Measurements from ENCODE around the gene ACSS1.

The ACSS1 gene

DNA sequence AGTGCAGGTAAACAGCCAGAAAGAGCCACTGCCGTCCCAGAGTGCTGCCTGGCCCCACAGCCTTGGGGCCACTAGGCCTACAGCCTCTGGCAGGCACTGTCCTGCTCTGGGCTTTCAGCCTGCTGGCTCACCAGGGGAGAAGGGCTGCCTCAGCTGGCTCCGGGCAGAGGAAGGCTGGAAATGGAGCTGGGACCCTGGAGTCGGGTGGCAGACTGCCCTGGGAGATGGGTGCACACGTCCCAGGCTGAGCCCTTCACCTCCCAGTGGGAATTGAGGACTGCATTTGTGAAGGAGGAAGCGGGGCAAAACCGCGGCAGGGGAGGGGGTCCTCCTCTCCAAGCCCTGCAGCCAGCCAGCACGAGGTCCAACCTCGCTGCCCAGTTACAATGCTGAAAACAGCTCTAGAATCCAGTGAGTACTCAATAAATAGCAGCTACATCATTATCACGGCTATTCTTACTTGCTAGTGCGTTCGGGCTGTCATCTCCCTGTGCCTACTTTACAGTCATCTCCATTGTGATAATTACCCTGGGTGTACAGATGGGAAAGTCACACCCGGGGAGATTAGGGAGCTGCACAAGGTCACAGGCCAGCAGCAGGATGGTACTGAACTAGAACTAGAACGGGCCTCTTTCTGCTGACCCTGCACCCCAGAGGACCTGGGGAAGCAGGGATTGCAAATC, 13.1 kb downstream of the ACSS1 start:
- Histone ChIP-seq H3K9ac (ENCODE audit: insufficient read length, low read depth) (no peak overlapping the region), H3K9me3 (ENCODE audit: insufficient read depth, low read length) (no peaks in the 10 kb centered on the region), H3K27me3 (ENCODE audit: insufficient read depth, insufficient read length) (no peaks in the 10 kb centered on the region), H3K4me1 (ENCODE audit: insufficient read depth, insufficient read length) (no peaks in the 10 kb centered on the region), H3K36me3 (ENCODE audit: insufficient read depth, insufficient read length, low read length) (no peaks in the 10 kb centered on the region), H3K4me3 (ENCODE audit: insufficient read length, low read depth) (no peak overlapping the region)
- no peak for TF ChIP-seq ZNF274 (IDR thresholded peaks at IDR 0.05; ENCODE audit: low read depth, low read length)
- no peak for TF ChIP-seq YY1 (IDR thresholded peaks at IDR 0.05; ENCODE audit: insufficient read depth, insufficient read length)
- no peak for TF ChIP-seq SUZ12 (IDR thresholded peaks at IDR 0.05; ENCODE audit: extremely low read depth, insufficient read depth, insufficient read length)
- DNase-seq (ENCODE audit: low read depth, low spot score) = no peak

DNA sequence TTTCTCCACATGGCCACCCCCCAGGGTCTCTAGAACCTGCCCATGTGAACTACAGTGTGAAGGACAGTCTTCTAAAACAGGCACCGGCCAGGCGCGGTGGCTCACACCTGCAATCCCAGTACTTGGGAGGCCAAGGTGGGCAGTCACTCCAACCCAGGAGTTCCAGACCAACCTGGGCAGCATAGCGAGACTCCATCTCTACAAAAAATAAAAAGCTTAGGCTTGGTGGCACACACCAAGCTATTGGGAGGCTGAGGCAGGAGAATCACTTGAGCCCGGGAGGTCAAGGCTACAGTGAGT, 13.7 kb downstream of the ACSS1 start:
- Histone ChIP-seq H3K9me3 (ENCODE audit: insufficient read depth, low read length) (no peaks in the 10 kb centered on the region), H3K27me3 (ENCODE audit: insufficient read depth, insufficient read length) (no peaks in the 10 kb centered on the region), H3K9ac (ENCODE audit: insufficient read length, low read depth) (no peak overlapping the region), H3K36me3 (ENCODE audit: insufficient read depth, insufficient read length, low read length) (no peaks in the 10 kb centered on the region), H3K4me3 (ENCODE audit: insufficient read length, low read depth) (no peak overlapping the region), H3K4me1 (ENCODE audit: insufficient read depth, insufficient read length) (no peaks in the 10 kb centered on the region)
- no peak for DNase-seq (ENCODE audit: low read depth, low spot score)
- TF ChIP-seq ZNF274 (IDR thresholded peaks at IDR 0.05; ENCODE audit: low read depth, low read length) (no peak), YY1 (IDR thresholded peaks at IDR 0.05; ENCODE audit: insufficient read depth, insufficient read length) (no peak), SUZ12 (IDR thresholded peaks at IDR 0.05; ENCODE audit: extremely low read depth, insufficient read depth, insufficient read length) (no peak)

DNA sequence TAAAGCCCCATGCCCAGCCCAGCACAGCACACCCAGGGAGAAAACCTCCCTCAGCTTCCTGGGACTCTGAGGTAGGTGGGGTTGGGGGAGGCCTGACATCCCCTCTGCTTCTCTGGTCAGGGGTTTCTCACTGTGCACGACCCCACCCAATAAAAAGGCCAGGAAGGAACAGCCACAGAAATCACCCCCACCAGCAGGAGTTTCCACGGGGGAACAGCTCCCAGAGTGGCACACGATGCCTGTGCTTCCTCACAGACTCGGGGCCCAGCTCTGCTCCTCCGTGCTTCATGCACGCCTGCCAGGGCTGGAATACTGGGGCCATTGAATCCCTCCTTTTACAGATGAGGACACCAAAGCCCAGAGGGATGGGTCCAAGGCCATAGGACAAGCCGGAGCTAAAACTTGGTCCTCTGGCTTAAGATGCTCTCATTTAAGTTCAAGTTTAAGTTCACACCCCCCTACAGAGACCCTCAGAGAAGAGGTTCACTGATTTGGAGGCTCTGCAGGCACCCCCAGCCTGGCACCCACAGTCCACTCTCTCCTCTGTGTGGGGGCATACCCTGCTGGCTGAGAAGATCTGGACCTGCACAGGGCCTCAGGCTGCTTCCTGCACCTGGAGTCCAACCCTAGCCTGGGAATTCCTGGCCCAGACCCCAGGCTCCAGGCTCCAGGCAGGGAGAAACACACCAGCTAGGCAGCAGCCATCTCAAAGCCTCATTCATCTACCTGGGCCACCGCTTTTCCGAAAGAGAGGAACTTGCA, 14.3 kb downstream of the ACSS1 start:
- Histone ChIP-seq H3K36me3 (ENCODE audit: insufficient read depth, insufficient read length, low read length) (no peaks in the 10 kb centered on the region), H3K4me3 (ENCODE audit: insufficient read length, low read depth) (no peak overlapping the region), H3K9me3 (ENCODE audit: insufficient read depth, low read length) (no peaks in the 10 kb centered on the region), H3K27me3 (ENCODE audit: insufficient read depth, insufficient read length) (no peaks in the 10 kb centered on the region), H3K9ac (ENCODE audit: insufficient read length, low read depth) (no peak overlapping the region), H3K4me1 (ENCODE audit: insufficient read depth, insufficient read length) (no peaks in the 10 kb centered on the region)
- DNase-seq (ENCODE audit: low read depth, low spot score) = no peak
- no peak for TF ChIP-seq SUZ12 (IDR thresholded peaks at IDR 0.05; ENCODE audit: extremely low read depth, insufficient read depth, insufficient read length)
- TF ChIP-seq YY1 (IDR thresholded peaks at IDR 0.05; ENCODE audit: insufficient read depth, insufficient read length) = no peak
- TF ChIP-seq ZNF274 (IDR thresholded peaks at IDR 0.05; ENCODE audit: low read depth, low read length) = no peak

DNA sequence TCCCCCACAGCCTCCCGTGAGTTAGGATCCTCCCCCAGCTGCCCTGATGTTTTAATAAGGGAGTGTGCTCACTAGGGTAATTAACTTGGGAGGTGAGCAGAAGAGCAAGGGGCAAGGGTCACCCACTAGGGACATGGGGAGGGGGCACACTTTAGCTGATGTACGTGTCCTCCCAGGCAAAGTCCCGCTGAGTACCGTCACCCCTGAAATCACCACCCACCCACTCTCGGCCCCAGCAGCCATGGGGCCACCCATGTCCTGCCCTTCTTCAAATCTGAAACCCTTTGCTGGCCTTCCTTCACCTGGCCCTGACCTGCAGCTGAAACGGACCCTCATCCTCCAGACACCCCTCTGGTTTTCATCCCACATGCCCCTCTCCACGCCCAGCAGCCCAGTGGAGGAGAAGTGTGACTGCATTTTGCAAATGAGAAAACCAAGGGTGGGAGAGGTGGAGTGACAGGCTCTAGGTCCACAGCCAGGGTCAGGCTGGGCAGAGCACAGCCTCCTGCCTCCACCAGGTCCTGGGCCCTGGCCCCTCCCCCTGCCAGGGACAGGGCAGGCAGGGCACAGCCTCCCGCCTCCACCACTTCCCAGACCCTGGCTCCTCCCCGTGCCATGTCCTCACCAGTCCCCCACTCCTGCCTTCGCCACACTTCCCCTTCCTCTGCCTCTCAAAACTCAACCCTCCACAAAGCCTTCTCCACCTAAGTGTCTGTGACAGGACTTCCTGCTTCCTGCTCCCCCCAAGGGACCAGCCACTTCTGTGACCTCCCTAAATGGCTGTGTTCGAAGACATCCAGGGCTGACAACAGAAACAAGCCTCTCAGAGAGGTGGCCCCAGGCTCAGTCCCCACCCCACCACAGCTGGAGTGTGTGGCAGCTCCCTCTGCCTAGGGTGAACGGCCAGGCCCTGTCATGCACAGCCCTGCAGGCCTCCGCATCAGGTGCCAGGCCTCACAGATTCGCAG, 15.1 kb downstream of the ACSS1 start:
- no peaks in the 10 kb centered on the region for H3K36me3 ChIP-seq (ENCODE audit: insufficient read depth, insufficient read length, low read length)
- H3K9ac ChIP-seq (ENCODE audit: insufficient read length, low read depth) = no peak overlapping the region
- DNase-seq (ENCODE audit: low read depth, low spot score) = no peak
- H3K4me3 ChIP-seq (ENCODE audit: insufficient read length, low read depth) = no peak overlapping the region
- H3K4me1 ChIP-seq (ENCODE audit: insufficient read depth, insufficient read length) = no peaks in the 10 kb centered on the region
- no peaks in the 10 kb centered on the region for H3K27me3 ChIP-seq (ENCODE audit: insufficient read depth, insufficient read length)
- no peaks in the 10 kb centered on the region for H3K9me3 ChIP-seq (ENCODE audit: insufficient read depth, low read length)
- TF ChIP-seq SUZ12 (IDR thresholded peaks at IDR 0.05; ENCODE audit: extremely low read depth, insufficient read depth, insufficient read length) = no peak
- no peak for TF ChIP-seq YY1 (IDR thresholded peaks at IDR 0.05; ENCODE audit: insufficient read depth, insufficient read length)
- TF ChIP-seq ZNF274 (IDR thresholded peaks at IDR 0.05; ENCODE audit: low read depth, low read length) = no peak

DNA sequence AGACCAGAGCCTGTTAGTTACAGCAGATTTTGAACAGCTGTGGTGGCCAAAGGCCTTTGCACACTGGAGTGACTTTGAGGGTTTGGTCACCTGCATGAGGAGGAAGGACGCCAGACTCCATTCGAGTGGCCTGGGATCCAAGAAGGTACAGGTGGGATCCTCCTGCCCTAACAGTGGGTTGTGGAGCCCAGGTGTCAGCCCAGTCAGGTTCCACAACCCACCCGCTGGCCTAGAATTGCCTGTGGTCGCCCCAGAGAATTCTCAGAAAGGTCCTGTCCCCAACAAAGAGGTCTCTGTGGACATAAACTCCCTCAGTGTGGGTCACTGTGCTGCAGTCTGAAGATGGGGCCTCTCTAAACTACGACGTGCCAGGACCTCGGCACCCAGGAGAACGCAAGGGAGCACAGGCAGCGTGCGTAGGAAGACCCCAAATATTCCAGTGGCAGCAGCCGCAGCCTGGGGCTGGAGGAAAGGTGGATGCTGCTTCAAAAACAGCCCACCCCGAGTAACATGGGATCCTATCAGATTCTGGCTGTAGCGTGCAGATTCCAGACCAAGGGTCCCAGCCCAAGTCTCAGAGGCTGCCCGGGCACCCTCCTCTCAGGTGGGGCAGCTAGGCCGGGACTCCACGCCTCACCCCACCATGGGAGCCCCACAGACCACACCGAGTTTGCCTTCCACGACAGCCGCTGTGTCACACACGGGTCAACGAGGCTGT, 16.0 kb downstream of the ACSS1 start:
- Histone ChIP-seq H3K36me3 (ENCODE audit: insufficient read depth, insufficient read length, low read length) (no peaks in the 10 kb centered on the region), H3K9me3 (ENCODE audit: insufficient read depth, low read length) (no peaks in the 10 kb centered on the region), H3K4me1 (ENCODE audit: insufficient read depth, insufficient read length) (no peaks in the 10 kb centered on the region), H3K9ac (ENCODE audit: insufficient read length, low read depth) (no peak overlapping the region), H3K27me3 (ENCODE audit: insufficient read depth, insufficient read length) (no peaks in the 10 kb centered on the region), H3K4me3 (ENCODE audit: insufficient read length, low read depth) (no peak overlapping the region)
- TF ChIP-seq YY1 (IDR thresholded peaks at IDR 0.05; ENCODE audit: insufficient read depth, insufficient read length) = no peak
- TF ChIP-seq ZNF274 (IDR thresholded peaks at IDR 0.05; ENCODE audit: low read depth, low read length) = no peak
- TF ChIP-seq SUZ12 (IDR thresholded peaks at IDR 0.05; ENCODE audit: extremely low read depth, insufficient read depth, insufficient read length) = no peak
- DNase-seq (ENCODE audit: low read depth, low spot score) = no peak

DNA sequence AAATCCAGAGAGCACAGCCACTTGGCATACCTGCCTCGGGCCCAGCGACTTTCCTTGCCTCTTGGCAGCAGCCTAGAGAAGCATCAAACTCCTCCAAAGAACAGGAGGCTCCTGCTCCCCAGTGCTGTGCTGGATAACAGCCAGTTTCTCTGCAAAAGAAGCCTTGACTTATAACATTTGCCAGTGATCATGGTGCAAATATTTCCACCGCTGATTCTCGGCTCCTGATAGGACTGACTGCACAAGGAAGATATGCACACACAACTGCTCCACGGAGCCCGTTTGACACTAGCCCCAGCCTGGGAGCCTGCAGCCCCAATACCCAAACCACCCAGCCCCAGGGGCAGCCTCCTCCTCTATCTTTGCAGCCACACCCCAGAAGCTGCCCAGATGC, 17.5 kb downstream of the ACSS1 start:
- no peaks in the 10 kb centered on the region for H3K27me3 ChIP-seq (ENCODE audit: insufficient read depth, insufficient read length)
- no peak for DNase-seq (ENCODE audit: low read depth, low spot score)
- H3K4me3 ChIP-seq (ENCODE audit: insufficient read length, low read depth) = no peak overlapping the region
- no peaks in the 10 kb centered on the region for H3K36me3 ChIP-seq (ENCODE audit: insufficient read depth, insufficient read length, low read length)
- no peaks in the 10 kb centered on the region for H3K9me3 ChIP-seq (ENCODE audit: insufficient read depth, low read length)
- TF ChIP-seq ZNF274 (IDR thresholded peaks at IDR 0.05; ENCODE audit: low read depth, low read length) = no peak
- no peak for TF ChIP-seq YY1 (IDR thresholded peaks at IDR 0.05; ENCODE audit: insufficient read depth, insufficient read length)
- TF ChIP-seq SUZ12 (IDR thresholded peaks at IDR 0.05; ENCODE audit: extremely low read depth, insufficient read depth, insufficient read length) = no peak
- H3K9ac ChIP-seq (ENCODE audit: insufficient read length, low read depth) = no peak overlapping the region
- H3K4me1 ChIP-seq (ENCODE audit: insufficient read depth, insufficient read length) = no peaks in the 10 kb centered on the region
